A673 (cell line): ENCODE data around the gene PRELP. TPM values are rescaled to one million over a fixed set of nuclear protein-coding genes. Genes with fewer than 3 reads are reported as not detected.

Source experiments
- BruUV-seq: library from RNA; stranded (reverse); fragments of 400-500 nt; replicated peaks from 2 replicates; lab custom pipeline; 2021; lab: Mats Ljungman, UMichigan
- CTCF ChIA-PET: fragments of 300-600 bp; sonication (Branson Sonifier 250); formaldehyde crosslinking; loops from one replicate; lab custom pipeline; 2022; ENCODE audit warnings: antibody characterized with exemption; lab: Charles Lee
- POLR2A ChIA-PET: fragments of 300-600 bp; sonication (Branson Sonifier 250); formaldehyde crosslinking; loops from one replicate; lab custom pipeline; 2022; ENCODE audit warnings: antibody characterized with exemption; ENCODE audit not compliant: low non-redundant PET; lab: Charles Lee
- DNase-seq: peaks from one replicate; pipeline ENCODE4 v3.0.0-alpha.2; 2015; ENCODE audit warnings: low spot score
- H3K27ac ChIP-seq: fragments of 200-600 bp; sonication (generic); 2 replicates; pipeline ENCODE4 v1.5.1; 2016; ENCODE audit warnings: mixed run types, low read depth, mild to moderate bottlenecking, mixed read lengths, antibody characterized with exemption, low read length; ENCODE audit not compliant: poor library complexity, severe bottlenecking
- H3K27me3 ChIP-seq: fragments of 200-600 bp; sonication (generic); replicated peaks from 2 replicates; pipeline ENCODE4 v1.6.1; 2017; ENCODE audit warnings: mixed run types, low read depth, mild to moderate bottlenecking, mixed read lengths, antibody characterized with exemption, low read length; ENCODE audit not compliant: insufficient read depth, poor library complexity
- H3K36me3 ChIP-seq: fragments of 200-600 bp; sonication (generic); 2 replicates; pipeline ENCODE4 v1.6.1; 2016; ENCODE audit warnings: mixed run types, mild to moderate bottlenecking, mixed read lengths, antibody characterized with exemption, low read length; ENCODE audit not compliant: insufficient read depth, poor library complexity, severe bottlenecking
- H3K4me1 ChIP-seq: fragments of 200-600 bp; sonication (generic); 2 replicates; pipeline ENCODE4 v1.6.1; 2017; ENCODE audit warnings: mixed run types, mild to moderate bottlenecking, mixed read lengths, antibody characterized with exemption, low read length; ENCODE audit not compliant: insufficient read depth, poor library complexity, severe bottlenecking
- H3K4me3 ChIP-seq: fragments of 200-600 bp; sonication (generic); 2 replicates; pipeline ENCODE4 v1.5.1; 2016; ENCODE audit warnings: low read depth, mixed run types, mild to moderate bottlenecking, mixed read lengths, low read length; ENCODE audit not compliant: poor library complexity, severe bottlenecking
- H3K9me3 ChIP-seq: fragments of 200-600 bp; sonication (generic); 2 replicates; pipeline ENCODE4 v1.6.1; 2016; ENCODE audit warnings: mixed run types, low read depth, mild to moderate bottlenecking, mixed read lengths, antibody characterized with exemption, low read length; ENCODE audit not compliant: poor library complexity, severe bottlenecking
- EZH2 ChIP-seq: fragments of 200-600 bp; sonication (generic); IDR thresholded peaks from 2 replicates; pipeline ENCODE4 v1.6.1; 2017; ENCODE audit warnings: borderline replicate concordance, low read depth, mild to moderate bottlenecking, mixed read lengths, antibody characterized with exemption, low read length; ENCODE audit not compliant: poor library complexity, severe bottlenecking
- intact Hi-C: fragments of 100-400 bp; cut with micrococcal nuclease; formaldehyde crosslinking; loops from one replicate; pipeline ENCODE4 v1.10.0; 2022; ENCODE audit not compliant: unreplicated experiment
- total RNA-seq: library from RNA; stranded (reverse); gene quantifications from 2 replicates; pipeline ENCODE4 v1.2.3, GENCODE V29; 2021
- TF ChIP-seq, protein P1 (sequence below): fragments of 300-800, 200-600 bp; sonication (generic); conservative IDR thresholded peaks from 2 replicates; pipeline ENCODE4 v1.5.1; 2017; ENCODE audit warnings: low read depth, mild to moderate bottlenecking, antibody characterized with exemption, low read length, moderate library complexity, mixed read lengths

PRELP gene
- total RNA-seq, 1 experiment from 2014 or later, result not detected

DNA sequence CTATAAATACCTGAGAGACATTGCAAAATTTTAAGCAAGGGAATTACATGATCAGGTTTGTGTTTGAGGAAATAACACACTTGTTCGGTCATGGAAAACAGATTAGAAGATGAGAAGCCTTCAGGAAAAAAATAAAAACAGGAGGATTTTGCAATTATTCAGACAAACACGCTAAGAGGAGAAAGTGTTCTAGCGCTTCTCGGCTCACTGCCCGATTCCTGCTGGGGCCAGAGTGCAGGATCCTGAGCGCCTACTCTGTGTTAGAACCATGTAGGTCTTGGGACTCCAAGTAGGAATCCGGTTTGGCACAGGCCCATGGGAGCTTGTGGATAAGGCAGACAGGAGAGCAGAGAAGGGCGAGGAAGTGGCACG, 8.1 kb upstream of the PRELP start:
- Histone ChIP-seq H3K27ac (no peak overlapping the region), H3K27me3 (no peaks in the 10 kb centered on the region), H3K4me3 (no peak overlapping the region), H3K36me3 (no peaks in the 10 kb centered on the region), H3K9me3 (no peaks in the 10 kb centered on the region), H3K4me1 (peaks cover 5% of the 10 kb centered on the region)
- no peak for TF ChIP-seq EZH2
- TF ChIP-seq, protein P1, sequence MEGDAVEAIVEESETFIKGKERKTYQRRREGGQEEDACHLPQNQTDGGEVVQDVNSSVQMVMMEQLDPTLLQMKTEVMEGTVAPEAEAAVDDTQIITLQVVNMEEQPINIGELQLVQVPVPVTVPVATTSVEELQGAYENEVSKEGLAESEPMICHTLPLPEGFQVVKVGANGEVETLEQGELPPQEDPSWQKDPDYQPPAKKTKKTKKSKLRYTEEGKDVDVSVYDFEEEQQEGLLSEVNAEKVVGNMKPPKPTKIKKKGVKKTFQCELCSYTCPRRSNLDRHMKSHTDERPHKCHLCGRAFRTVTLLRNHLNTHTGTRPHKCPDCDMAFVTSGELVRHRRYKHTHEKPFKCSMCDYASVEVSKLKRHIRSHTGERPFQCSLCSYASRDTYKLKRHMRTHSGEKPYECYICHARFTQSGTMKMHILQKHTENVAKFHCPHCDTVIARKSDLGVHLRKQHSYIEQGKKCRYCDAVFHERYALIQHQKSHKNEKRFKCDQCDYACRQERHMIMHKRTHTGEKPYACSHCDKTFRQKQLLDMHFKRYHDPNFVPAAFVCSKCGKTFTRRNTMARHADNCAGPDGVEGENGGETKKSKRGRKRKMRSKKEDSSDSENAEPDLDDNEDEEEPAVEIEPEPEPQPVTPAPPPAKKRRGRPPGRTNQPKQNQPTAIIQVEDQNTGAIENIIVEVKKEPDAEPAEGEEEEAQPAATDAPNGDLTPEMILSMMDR, result no peak
- ChIA-PET POLR2A (no interaction called here), CTCF (no interaction called here)
- BruUV-seq, result no TSS peak
- no peak for DNase-seq
- intact Hi-C loops, result no loop called here

DNA sequence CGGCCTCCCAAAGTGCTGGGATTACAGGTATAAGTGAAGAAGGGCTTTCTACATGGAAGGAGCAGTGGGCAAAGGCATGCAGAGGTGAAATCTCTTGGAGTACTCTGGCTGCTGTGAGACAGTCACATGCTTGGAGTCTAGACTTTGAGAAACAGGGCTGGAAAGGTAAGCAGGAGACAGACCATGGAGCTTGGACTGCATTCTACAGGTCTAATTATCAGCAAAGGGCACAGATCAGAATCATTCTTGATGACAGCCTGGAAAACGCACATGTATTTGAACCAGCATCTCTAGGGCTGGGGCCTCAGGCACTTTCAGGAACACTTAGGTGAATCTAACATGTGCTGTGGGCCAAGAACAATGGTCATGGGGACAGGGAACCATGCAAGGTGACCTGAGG, 7.3 kb upstream of the PRELP start:
- intact Hi-C loops, result no loop called here
- BruUV-seq, result no TSS peak
- no peaks in the 10 kb centered on the region for H3K36me3 ChIP-seq
- H3K27me3 ChIP-seq, result no peaks in the 10 kb centered on the region
- H3K4me3 ChIP-seq, result no peak overlapping the region
- no peak for DNase-seq
- H3K27ac ChIP-seq, result no peak overlapping the region
- peaks cover 5% of the 10 kb centered on the region for H3K4me1 ChIP-seq
- ChIA-PET POLR2A (no interaction called here), CTCF (no interaction called here)
- H3K9me3 ChIP-seq, result no peaks in the 10 kb centered on the region
- no peak for TF ChIP-seq EZH2
- TF ChIP-seq, protein P1, result no peak

DNA sequence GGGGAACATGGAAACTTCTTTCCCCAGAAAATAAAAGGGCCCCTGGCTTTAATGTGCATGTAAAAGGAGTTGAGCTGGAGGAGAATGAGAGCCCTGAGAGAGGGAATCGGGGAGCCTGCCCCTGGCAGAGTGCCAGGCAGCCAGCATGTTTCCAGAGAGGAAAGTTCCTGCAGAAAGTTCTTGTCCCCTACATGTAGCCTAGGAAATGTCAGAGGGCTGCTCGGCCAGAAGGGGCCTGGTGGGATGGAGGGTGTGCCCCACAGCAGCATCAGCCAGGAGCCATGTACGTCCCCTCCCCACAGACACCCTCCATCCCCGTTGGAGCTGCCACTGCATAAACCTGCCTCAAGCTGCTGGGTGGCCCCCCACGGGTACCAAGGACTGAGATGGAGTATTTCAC, 5.4 kb upstream of the PRELP start:
- BruUV-seq, result no TSS peak
- DNase-seq, result no peak
- H3K27me3 ChIP-seq, result no peaks in the 10 kb centered on the region
- H3K27ac ChIP-seq, result no peak overlapping the region
- no peaks in the 10 kb centered on the region for H3K36me3 ChIP-seq
- no peaks in the 10 kb centered on the region for H3K9me3 ChIP-seq
- H3K4me3 ChIP-seq, result no peak overlapping the region
- ChIA-PET POLR2A (no interaction called here), CTCF (no interaction called here)
- no peaks in the 10 kb centered on the region for H3K4me1 ChIP-seq
- intact Hi-C loops, result no loop called here
- TF ChIP-seq, protein P1, result no peak
- no peak for TF ChIP-seq EZH2
